Measurements from ENCODE around the gene IRF1. TPM values are rescaled to one million over a fixed set of nuclear protein-coding genes. Genes with fewer than 3 reads are reported as not detected.

The IRF1 gene
- total RNA-seq, 1 donor from 2014 or later: 10.9 TPM

DNA sequence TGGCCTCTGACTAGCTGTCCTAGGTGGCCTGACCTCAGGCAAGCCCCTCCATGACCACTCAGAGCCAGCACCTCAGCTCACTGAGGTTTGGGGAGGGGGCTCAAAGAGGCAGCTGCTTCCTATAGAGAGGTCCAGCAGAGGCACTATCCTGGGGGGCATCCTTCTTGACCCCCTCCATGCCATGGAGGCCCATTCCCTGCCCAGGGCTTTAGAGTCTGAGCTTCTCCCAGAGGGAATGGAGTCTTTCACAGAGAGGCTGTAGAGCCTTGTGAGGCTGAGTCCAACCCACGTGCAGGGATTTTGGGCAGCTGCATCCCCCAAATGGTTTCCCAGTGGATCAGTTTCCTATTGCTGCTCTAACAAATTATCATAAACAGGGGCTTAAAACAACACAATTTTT is 16.9 kb downstream of the IRF1 start:
- Histone ChIP-seq H3K27me3 (ENCODE audit: low read depth) (no peaks in the 10 kb centered on the region), H3K9me3 (replicated peaks) (no peaks in the 10 kb centered on the region), H3K36me3 (no peaks in the 10 kb centered on the region), H3K4me1 (peaks cover 97% of the 10 kb centered on the region), H3K4me3 (no peak overlapping the region), H3K27ac (replicated peaks) (peak overlapping the region; percentile 89)
- no peak for TF ChIP-seq CTCF (IDR thresholded peaks at IDR 0.05; ENCODE audit: borderline replicate concordance)
- no peak for DNase-seq
- intact Hi-C loops (cut with micrococcal nuclease): no loop called here

- no peak overlapping the region for H3K4me3 ChIP-seq
- H3K27me3 ChIP-seq (ENCODE audit: low read depth): no peaks in the 10 kb centered on the region
- H3K9me3 ChIP-seq (replicated peaks): no peaks in the 10 kb centered on the region
- intact Hi-C loops (cut with micrococcal nuclease): no loop called here
- TF ChIP-seq CTCF (IDR thresholded peaks at IDR 0.05; ENCODE audit: borderline replicate concordance): no peak
- H3K4me1 ChIP-seq: peaks cover 95% of the 10 kb centered on the region
- peak; percentile 14 for DNase-seq
- H3K36me3 ChIP-seq: no peaks in the 10 kb centered on the region
- H3K27ac ChIP-seq (replicated peaks): peak overlapping the region; percentile 89
Observed at GRCh38 chr5:132473019-132473531, 17.5 kb downstream of the IRF1 start.

- peaks cover 95% of the 10 kb centered on the region for H3K4me1 ChIP-seq
- intact Hi-C loops (cut with micrococcal nuclease): no loop called here
Observed at GRCh38 chr5:132472431-132472830, 18.1 kb downstream of the IRF1 start.

DNA sequence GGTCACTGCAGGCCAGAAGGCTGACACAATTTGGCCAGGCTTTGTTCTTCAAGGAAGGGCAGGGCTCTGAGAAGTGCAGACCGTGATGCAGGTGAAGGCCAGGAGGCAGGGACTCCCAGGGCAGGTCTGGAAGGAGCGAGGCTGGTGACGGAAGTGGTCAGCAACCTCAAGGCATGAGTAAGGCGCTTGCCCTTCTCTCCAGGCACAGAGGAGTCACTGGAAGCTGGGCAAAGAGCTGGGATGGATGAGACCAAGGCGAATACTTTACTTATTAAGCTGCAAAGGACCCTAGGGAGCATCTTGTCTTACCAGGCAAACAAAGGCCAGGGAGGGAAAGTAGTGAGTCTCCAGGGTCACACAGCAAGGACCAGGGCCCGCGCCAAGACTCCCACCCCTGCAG is 18.6 kb downstream of the IRF1 start:
- intact Hi-C loops (cut with micrococcal nuclease): no loop called here
- H3K27ac ChIP-seq (replicated peaks): no peak overlapping the region
- no peak overlapping the region for H3K4me3 ChIP-seq
- no peak for DNase-seq
- TF ChIP-seq CTCF (IDR thresholded peaks at IDR 0.05; ENCODE audit: borderline replicate concordance): no peak
- peaks cover 95% of the 10 kb centered on the region for H3K4me1 ChIP-seq
- H3K9me3 ChIP-seq (replicated peaks): no peaks in the 10 kb centered on the region
- H3K27me3 ChIP-seq (ENCODE audit: low read depth): no peaks in the 10 kb centered on the region
- peaks cover 6% of the 10 kb centered on the region for H3K36me3 ChIP-seq

More at GRCh38 chr5:132472431-132472830, 18.1 kb downstream of the IRF1 start:
- H3K9me3 ChIP-seq (replicated peaks): no peaks in the 10 kb centered on the region
- DNase-seq: no peak
- no peak overlapping the region for H3K4me3 ChIP-seq
- H3K36me3 ChIP-seq: peaks cover 1% of the 10 kb centered on the region
- no peak for TF ChIP-seq CTCF (IDR thresholded peaks at IDR 0.05; ENCODE audit: borderline replicate concordance)
- no peaks in the 10 kb centered on the region for H3K27me3 ChIP-seq (ENCODE audit: low read depth)
- no peak overlapping the region for H3K27ac ChIP-seq (replicated peaks)

GRCh38 chr5:132471151-132471907 is 19.2 kb downstream of the IRF1 start:
- H3K4me1 ChIP-seq: peaks cover 95% of the 10 kb centered on the region
- no peaks in the 10 kb centered on the region for H3K9me3 ChIP-seq (replicated peaks)
- TF ChIP-seq CTCF (IDR thresholded peaks at IDR 0.05; ENCODE audit: borderline replicate concordance): no peak
- no peak overlapping the region for H3K27ac ChIP-seq (replicated peaks)
- no peaks in the 10 kb centered on the region for H3K27me3 ChIP-seq (ENCODE audit: low read depth)
- H3K36me3 ChIP-seq: peaks cover 6% of the 10 kb centered on the region
- DNase-seq: no peak
- intact Hi-C loops (cut with micrococcal nuclease): no loop called here
- no peak overlapping the region for H3K4me3 ChIP-seq
